Esophagus (tissue), 2 donors: ENCODE results near the gene NACA2. TPM values are rescaled to one million over a fixed set of nuclear protein-coding genes. Genes with fewer than 3 reads are reported as not detected.

ENCODE experiments used
- H3K27ac ChIP-seq, 2 donors: one replicate each; pipeline ENCODE4 v1.5.1; 2013; ENCODE audit warnings: low read depth in 2 of 2, mild to moderate bottlenecking in 2 of 2, inconsistent platforms in 1 of 2, low read length in 1 of 2, moderate library complexity in 1 of 2
- H3K27me3 ChIP-seq, 2 donors: one replicate each; pipeline ENCODE4 v1.6.1; 2013; ENCODE audit warnings: low read length in 2 of 2, control low read depth in 1 of 2, mild to moderate bottlenecking in 1 of 2; ENCODE audit not compliant: insufficient read depth in 2 of 2, control insufficient read depth in 1 of 2
- H3K36me3 ChIP-seq, 2 donors: one replicate each; pipeline ENCODE4 v1.6.1; 2013; ENCODE audit warnings: low read length in 1 of 2; ENCODE audit not compliant: control insufficient read depth in 2 of 2, insufficient read depth in 2 of 2
- H3K4me1 ChIP-seq, 2 donors: one replicate each; pipeline ENCODE4 v1.6.1; 2013; ENCODE audit warnings: low read length in 1 of 2; ENCODE audit not compliant: control insufficient read depth in 2 of 2, insufficient read depth in 2 of 2
- H3K4me3 ChIP-seq, 2 donors: one replicate each; pipeline ENCODE4 v1.5.1; 2013; ENCODE audit warnings: low read length in 2 of 2, mild to moderate bottlenecking in 2 of 2, low read depth in 1 of 2, moderate library complexity in 1 of 2
- H3K9me3 ChIP-seq, 2 donors: one replicate each; pipeline ENCODE4 v1.6.1; 2013; ENCODE audit warnings: mild to moderate bottlenecking in 2 of 2, low read depth in 1 of 2, low read length in 1 of 2, moderate library complexity in 1 of 2; ENCODE audit not compliant: control insufficient read depth in 2 of 2, insufficient read depth in 1 of 2
- WGBS, 2 donors: extraction: QIAGEN DNeasy Blood & Tissue Kit; methylation state at CpG; one replicate each; pipeline ENCODE4 v1.1.7; 2013; 5-methylcytosine and 5-hydroxymethylcytosine counted together
- polyA plus RNA-seq, 2 donors: library from polyadenylated mRNA; stranded (reverse); fragments of 200-250 nt; gene quantifications; one replicate each; pipeline ENCODE4 v1.2.3, GENCODE V29; 2013
- donor health status: healthy with polysubstance abuse.
- donor health status: Bipolar disorder and iron deficiency.

Gene NACA2
- polyA plus RNA-seq, 2 donors: 0.19 to 0.20 TPM

- Histone ChIP-seq H3K27ac (no peak overlapping the region), H3K27me3 (no peaks in the 10 kb centered on the region), H3K9me3 (no peaks in the 10 kb centered on the region), H3K4me1 (no peaks in the 10 kb centered on the region), H3K36me3 (no peaks in the 10 kb centered on the region), H3K4me3 (no peak overlapping the region)
- WGBS, 2 donors: 78 to 80% methylated on average over 6 of the region's 6 CpGs
Measured at GRCh38 chr17:61611323-61611722, 20.3 kb upstream of the NACA2 start.

GRCh38 chr17:61605692-61606091 is 14.7 kb upstream of the NACA2 start:
- no peaks in the 10 kb centered on the region for H3K36me3 ChIP-seq
- H3K9me3 ChIP-seq: no peaks in the 10 kb centered on the region
- H3K4me3 ChIP-seq: no peak overlapping the region
- no peaks in the 10 kb centered on the region for H3K27me3 ChIP-seq
- H3K4me1 ChIP-seq: no peaks in the 10 kb centered on the region
- H3K27ac ChIP-seq: no peak overlapping the region

- H3K27ac ChIP-seq: no peak overlapping the region
- WGBS, 2 donors: 83 to 88% methylated on average over 4 of the region's 4 CpGs
- H3K4me3 ChIP-seq: no peak overlapping the region
- no peaks in the 10 kb centered on the region for H3K27me3 ChIP-seq
- no peaks in the 10 kb centered on the region for H3K36me3 ChIP-seq
- H3K9me3 ChIP-seq: no peaks in the 10 kb centered on the region
- H3K4me1 ChIP-seq: no peaks in the 10 kb centered on the region
Measured at GRCh38 chr17:61601297-61601696, 10.3 kb upstream of the NACA2 start.

GRCh38 chr17:61600621-61601020 is 9.6 kb upstream of the NACA2 start:
- no peaks in the 10 kb centered on the region for H3K4me1 ChIP-seq
- no peak overlapping the region for H3K4me3 ChIP-seq
- H3K36me3 ChIP-seq: no peaks in the 10 kb centered on the region
- H3K27ac ChIP-seq: no peak overlapping the region
- H3K9me3 ChIP-seq: no peaks in the 10 kb centered on the region
- 39 to 48% methylated on average over 2 of the region's 2 CpGs for WGBS, 2 donors
- no peaks in the 10 kb centered on the region for H3K27me3 ChIP-seq

- no peak overlapping the region for H3K27ac ChIP-seq
- H3K4me1 ChIP-seq: no peaks in the 10 kb centered on the region
- no peaks in the 10 kb centered on the region for H3K27me3 ChIP-seq
- WGBS, 2 donors: 76 to 77% methylated on average over 3 of the region's 3 CpGs
- H3K9me3 ChIP-seq: no peaks in the 10 kb centered on the region
- H3K4me3 ChIP-seq: no peak overlapping the region
- no peaks in the 10 kb centered on the region for H3K36me3 ChIP-seq
Measured at GRCh38 chr17:61599608-61600007, 8.6 kb upstream of the NACA2 start.

GRCh38 chr17:61598014-61598413 is 7.0 kb upstream of the NACA2 start:
- Histone ChIP-seq H3K27ac (no peak overlapping the region), H3K4me3 (no peak overlapping the region), H3K36me3 (no peaks in the 10 kb centered on the region), H3K27me3 (no peaks in the 10 kb centered on the region), H3K4me1 (no peaks in the 10 kb centered on the region), H3K9me3 (no peaks in the 10 kb centered on the region)
- WGBS, 2 donors: 54 to 68% methylated on average over 2 of the region's 2 CpGs

GRCh38 chr17:61597607-61598006 is 6.6 kb upstream of the NACA2 start:
- WGBS, 2 donors: 90% methylated on average over 3 of the region's 3 CpGs

GRCh38 chr17:61595418-61596186 is 4.6 kb upstream of the NACA2 start:
- Histone ChIP-seq H3K27ac (no peak overlapping the region), H3K4me1 (no peaks in the 10 kb centered on the region), H3K27me3 (no peaks in the 10 kb centered on the region), H3K4me3 (no peak overlapping the region), H3K36me3 (no peaks in the 10 kb centered on the region), H3K9me3 (no peaks in the 10 kb centered on the region)
- WGBS, 2 donors: 54 to 59% methylated on average over 7 of the region's 7 CpGs

More at GRCh38 chr17:61597607-61598006, 6.6 kb upstream of the NACA2 start:
- Histone ChIP-seq H3K4me1 (no peaks in the 10 kb centered on the region), H3K27me3 (no peaks in the 10 kb centered on the region), H3K36me3 (no peaks in the 10 kb centered on the region), H3K27ac (no peak overlapping the region), H3K9me3 (no peaks in the 10 kb centered on the region), H3K4me3 (no peak overlapping the region)

GRCh38 chr17:61594294-61594825 is 3.3 kb upstream of the NACA2 start:
- H3K27me3 ChIP-seq: no peaks in the 10 kb centered on the region

GRCh38 chr17:61593426-61593825 is 2.4 kb upstream of the NACA2 start:
- Histone ChIP-seq H3K4me3 (no peak overlapping the region), H3K9me3 (no peaks in the 10 kb centered on the region), H3K27ac (no peak overlapping the region), H3K27me3 (no peaks in the 10 kb centered on the region), H3K36me3 (no peaks in the 10 kb centered on the region), H3K4me1 (no peaks in the 10 kb centered on the region)
- WGBS, 2 donors: 53 to 57% methylated on average over 7 of the region's 7 CpGs

More at GRCh38 chr17:61594294-61594825, 3.3 kb upstream of the NACA2 start:
- H3K9me3 ChIP-seq: no peaks in the 10 kb centered on the region
- no peak overlapping the region for H3K4me3 ChIP-seq
- WGBS, 2 donors: 91% methylated on average over 5 of the region's 5 CpGs
- no peak overlapping the region for H3K27ac ChIP-seq
- H3K4me1 ChIP-seq: no peaks in the 10 kb centered on the region
- no peaks in the 10 kb centered on the region for H3K36me3 ChIP-seq
